Suprapubic skin (tissue), 4 donors: ENCODE data around the gene TRIO. TPM values are rescaled to one million over a fixed set of nuclear protein-coding genes. Genes with fewer than 3 reads are reported as not detected.
"Not testable (repeated sequence)": the region's sequence is repeated elsewhere in the genome, so short reads cannot be mapped to it uniquely, and the experiment has no call there.

ENCODE experiments used
- DNase-seq, 2 donors: peaks; one replicate each; pipeline ENCODE4 v3.0.0-alpha.2; 2019; ENCODE audit warnings: low spot score in 2 of 2
- H3K27ac ChIP-seq: fragments of 200-600 bp; sonication (generic); one replicate; pipeline ENCODE4 v1.5.1; 2019
- H3K27me3 ChIP-seq: fragments of 200-600 bp; sonication (generic); one replicate; pipeline ENCODE4 v1.5.1; 2019
- H3K36me3 ChIP-seq: fragments of 200-600 bp; sonication (generic); one replicate; pipeline ENCODE4 v1.5.1; 2019
- H3K4me1 ChIP-seq: fragments of 200-600 bp; sonication (generic); one replicate; pipeline ENCODE4 v1.5.1; 2019
- H3K4me3 ChIP-seq: fragments of 200-600 bp; sonication (generic); one replicate; pipeline ENCODE4 v1.5.1; 2019; ENCODE audit warnings: mild to moderate bottlenecking
- H3K9me3 ChIP-seq: fragments of 200-600 bp; sonication (generic); one replicate; pipeline ENCODE4 v1.5.1; 2019
- CTCF ChIP-seq, 2 donors: fragments of 200-600 bp in 1 of 2; fragments of 450-650 bp in 1 of 2; sonication (generic) in 1 of 2; IDR thresholded peaks; one replicate each; pipeline ENCODE4 v1.5.1; 2016 to 2019; ENCODE audit warnings: antibody characterized with exemption in 2 of 2, mild to moderate bottlenecking in 1 of 2, moderate library complexity in 1 of 2
- EP300 ChIP-seq: sonication (generic); formaldehyde crosslinking; IDR thresholded peaks from one replicate; pipeline ENCODE4 v1.6.1; 2017; ENCODE audit warnings: antibody characterized with exemption
- POLR2A ChIP-seq, 2 donors: fragments of 450-650 bp; IDR thresholded peaks; one replicate each; pipeline ENCODE4 v1.6.1; 2017; ENCODE audit warnings: antibody characterized with exemption in 2 of 2, mild to moderate bottlenecking in 2 of 2, moderate library complexity in 2 of 2
- POLR2AphosphoS5 ChIP-seq, 3 donors: sonication (generic); formaldehyde crosslinking; IDR thresholded peaks; one replicate each; pipeline ENCODE4 v1.6.1; 2017; ENCODE audit warnings: antibody characterized with exemption in 3 of 3
- WGBS: methylation state at CpG from one replicate; pipeline ENCODE4 v1.1.5; 2018; 5-methylcytosine and 5-hydroxymethylcytosine counted together
- total RNA-seq, 4 donors: library from RNA; depleted of rRNA; stranded (reverse); fragments of >200 nt; gene quantifications; one replicate each; pipeline ENCODE4 v1.1.0, GENCODE V29; 2016

Gene TRIO
- total RNA-seq, 4 donors from 2014 or later: 62.7 to 159 (median 70.4) TPM

GRCh38 chr5:14429101-14430050 is 286.2 kb downstream of the TRIO start:
- Histone ChIP-seq H3K27ac (peak overlapping the region; percentile 31), H3K27me3 (no peaks in the 10 kb centered on the region), H3K4me3 (no peak overlapping the region), H3K9me3 (no peaks in the 10 kb centered on the region), H3K36me3 (peaks cover 16% of the 10 kb centered on the region), H3K4me1 (peaks cover 17% of the 10 kb centered on the region)
- TF ChIP-seq POLR2A (IDR thresholded peaks at IDR 0.05) (no peak), EP300 (no peak), POLR2AphosphoS5 (IDR thresholded peaks at IDR 0.05) (no peak), CTCF (IDR thresholded peaks at IDR 0.05) (no peak)
- WGBS: 75% methylated on average over 13 of the region's 13 CpGs
- no peak for DNase-seq

- 80% methylated on average over 1 of the region's 1 CpG for WGBS
- DNase-seq: no peak
Observed at GRCh38 chr5:14431534-14431933, 288.4 kb downstream of the TRIO start.

GRCh38 chr5:14432931-14433589 is 289.9 kb downstream of the TRIO start:
- no peak for DNase-seq
- Histone ChIP-seq H3K27me3 (no peaks in the 10 kb centered on the region), H3K36me3 (peaks cover 10% of the 10 kb centered on the region), H3K9me3 (no peaks in the 10 kb centered on the region), H3K4me1 (peaks cover 11% of the 10 kb centered on the region), H3K4me3 (no peak overlapping the region), H3K27ac (no peak overlapping the region)
- WGBS: 77% methylated on average over 8 of the region's 8 CpGs
- TF ChIP-seq POLR2AphosphoS5 (IDR thresholded peaks at IDR 0.05): no peak
- no peak for TF ChIP-seq POLR2A (IDR thresholded peaks at IDR 0.05)
- no peak for TF ChIP-seq CTCF (IDR thresholded peaks at IDR 0.05)

More at GRCh38 chr5:14431534-14431933, 288.4 kb downstream of the TRIO start:
- Histone ChIP-seq H3K4me1 (peaks cover 17% of the 10 kb centered on the region), H3K9me3 (no peaks in the 10 kb centered on the region), H3K4me3 (no peak overlapping the region), H3K36me3 (peaks cover 20% of the 10 kb centered on the region), H3K27ac (no peak overlapping the region), H3K27me3 (no peaks in the 10 kb centered on the region)
- no peak for TF ChIP-seq POLR2AphosphoS5 (IDR thresholded peaks at IDR 0.05)
- TF ChIP-seq POLR2A (IDR thresholded peaks at IDR 0.05): no peak
- no peak for TF ChIP-seq EP300
- no peak for TF ChIP-seq CTCF (IDR thresholded peaks at IDR 0.05)

- Histone ChIP-seq H3K4me3 (no peak overlapping the region), H3K36me3 (peaks cover 10% of the 10 kb centered on the region), H3K4me1 (peaks cover 8% of the 10 kb centered on the region), H3K9me3 (no peaks in the 10 kb centered on the region), H3K27me3 (no peaks in the 10 kb centered on the region), H3K27ac (no peak overlapping the region)
- WGBS: 93% methylated on average over 2 of the region's 2 CpGs
- no peak for TF ChIP-seq CTCF (IDR thresholded peaks at IDR 0.05)
- TF ChIP-seq POLR2A (IDR thresholded peaks at IDR 0.05): no peak
- no peak for TF ChIP-seq POLR2AphosphoS5 (IDR thresholded peaks at IDR 0.05)
- no peak for TF ChIP-seq EP300
- DNase-seq: no peak
Observed at GRCh38 chr5:14435481-14435880, 292.3 kb downstream of the TRIO start.

- not testable (repeated sequence) for H3K9me3 ChIP-seq, H3K4me3 ChIP-seq, H3K36me3 ChIP-seq, H3K27me3 ChIP-seq, H3K27ac ChIP-seq, H3K4me1 ChIP-seq, DNase-seq
- WGBS: 90% methylated on average over 5 of the region's 5 CpGs
Observed at GRCh38 chr5:14436122-14436521, 293.0 kb downstream of the TRIO start.
